ENCODE data around the gene LRRC8A. TPM values are rescaled to one million over a fixed set of nuclear protein-coding genes. Genes with fewer than 3 reads are reported as not detected.
A peak's percentile ranks its signal among the peaks of the same experiment; 100 is the strongest.

LRRC8A gene
- polyA plus RNA-seq, 1 donor (not counting 4 experiments of a cell fraction or from before 2014, with no cell fraction given), result 88.3 TPM

GRCh38 chr9:128862401-128862851 lies 19.5 kb upstream of the LRRC8A start:
- Histone ChIP-seq H3K4me2 (ENCODE audit: control insufficient read depth, extremely low read depth, insufficient read depth, low read depth, low read length) (no peak overlapping the region), H3K27ac (ENCODE audit: control insufficient read depth, insufficient read depth, low read length) (no peak overlapping the region), H3K9me1 (ENCODE audit: control insufficient read depth, extremely low read depth, insufficient read depth, low read length) (no peaks in the 10 kb centered on the region), H3K9ac (ENCODE audit: control insufficient read depth, extremely low read depth, insufficient read depth, low read length) (no peak overlapping the region), H3K4me3 (ENCODE audit: control insufficient read depth in 2 of 3, extremely low read depth in 1 of 3, insufficient read depth in 2 of 3, low read depth in 1 of 3, low read length in 3 of 3) (no peak overlapping the region), H4K20me1 (ENCODE audit: control insufficient read depth, extremely low read depth, insufficient read depth, low read length) (no peaks in the 10 kb centered on the region), H3K36me3 (ENCODE audit: control insufficient read depth in 2 of 2, extremely low read depth in 1 of 2, insufficient read depth in 2 of 2, low read length in 2 of 2) (no peaks in the 10 kb centered on the region), H2AFZ (ENCODE audit: control insufficient read depth, low read length) (no peak overlapping the region), H3K9me3 (ENCODE audit: control insufficient read depth, low read depth, low read length) (no peaks in the 10 kb centered on the region), H3K27me3 (ENCODE audit: control insufficient read depth, extremely low read depth, insufficient read depth, low read length) (no peaks in the 10 kb centered on the region), H3K4me1 (ENCODE audit: control insufficient read depth, extremely low read depth, insufficient read depth, low read length) (peaks cover 14% of the 10 kb centered on the region), H3K79me2 (ENCODE audit: control insufficient read depth, insufficient read depth, low read length) (peaks cover 2% of the 10 kb centered on the region)
- DNase-seq (ENCODE audit: low read depth, low spot score) (no peak), FAIRE-seq (no peak)
- TF ChIP-seq CTCF (optimal IDR thresholded peaks at IDR 0.05 in 1 of 3, IDR thresholded peaks at IDR 0.05 in 1 of 3, conservative IDR thresholded peaks at IDR 0.05 in 1 of 3; ENCODE audit: extremely low read depth in 1 of 3, insufficient read depth in 2 of 3, low read length in 3 of 3), result no peak
- TF ChIP-seq EZH2 (IDR thresholded peaks at IDR 0.05; ENCODE audit: low read length), result no peak
- dilution Hi-C loops (cut with MboI; ENCODE audit: extremely low pct_ligation_motif_present, low sequenced_read_pairs), result no loop called here

GRCh38 chr9:128863647-128864046 lies 18.3 kb upstream of the LRRC8A start:
- TF ChIP-seq EZH2 (IDR thresholded peaks at IDR 0.05; ENCODE audit: low read length) (no peak), CTCF (optimal IDR thresholded peaks at IDR 0.05 in 1 of 3, IDR thresholded peaks at IDR 0.05 in 1 of 3, conservative IDR thresholded peaks at IDR 0.05 in 1 of 3; ENCODE audit: extremely low read depth in 1 of 3, insufficient read depth in 2 of 3, low read length in 3 of 3) (peak; percentile 83 to 99 (median 92))
- no peak for FAIRE-seq
- no peak for DNase-seq (ENCODE audit: low read depth, low spot score)

More at GRCh38 chr9:128863647-128864046, 18.3 kb upstream of the LRRC8A start:
- H3K27ac ChIP-seq (ENCODE audit: control insufficient read depth, insufficient read depth, low read length), result no peak overlapping the region
- H3K4me3 ChIP-seq (ENCODE audit: control insufficient read depth in 2 of 3, extremely low read depth in 1 of 3, insufficient read depth in 2 of 3, low read depth in 1 of 3, low read length in 3 of 3), result no peak overlapping the region
- no peaks in the 10 kb centered on the region for H3K27me3 ChIP-seq (ENCODE audit: control insufficient read depth, extremely low read depth, insufficient read depth, low read length)
- no peaks in the 10 kb centered on the region for H4K20me1 ChIP-seq (ENCODE audit: control insufficient read depth, extremely low read depth, insufficient read depth, low read length)
- no peaks in the 10 kb centered on the region for H3K9me1 ChIP-seq (ENCODE audit: control insufficient read depth, extremely low read depth, insufficient read depth, low read length)
- no peaks in the 10 kb centered on the region for H3K36me3 ChIP-seq (ENCODE audit: control insufficient read depth in 2 of 2, extremely low read depth in 1 of 2, insufficient read depth in 2 of 2, low read length in 2 of 2)
- H3K9me3 ChIP-seq (ENCODE audit: control insufficient read depth, low read depth, low read length), result no peaks in the 10 kb centered on the region
- peaks cover 2% of the 10 kb centered on the region for H3K79me2 ChIP-seq (ENCODE audit: control insufficient read depth, insufficient read depth, low read length)
- H3K4me1 ChIP-seq (ENCODE audit: control insufficient read depth, extremely low read depth, insufficient read depth, low read length), result peaks cover 14% of the 10 kb centered on the region
- H3K4me2 ChIP-seq (ENCODE audit: control insufficient read depth, extremely low read depth, insufficient read depth, low read depth, low read length), result no peak overlapping the region
- no peak overlapping the region for H3K9ac ChIP-seq (ENCODE audit: control insufficient read depth, extremely low read depth, insufficient read depth, low read length)
- dilution Hi-C loops (cut with MboI; ENCODE audit: extremely low pct_ligation_motif_present, low sequenced_read_pairs), result no loop called here
- H2AFZ ChIP-seq (ENCODE audit: control insufficient read depth, low read length), result no peak overlapping the region
